SU-DHL-6 (cell line): ENCODE data around the gene PMM2.

Experiments used
- H2AFZ ChIP-seq: fragments of 200-600 bp; sonication (generic); 2 replicates; pipeline ENCODE4 v1.6.1; 2014; ENCODE audit warnings: low read depth, mild to moderate bottlenecking, moderate library complexity, mixed read lengths, antibody characterized with exemption, low read length; ENCODE audit not compliant: severe bottlenecking
- H3F3A ChIP-seq: fragments of 200-600 bp; shearing (Covaris generic); 2 replicates; pipeline ENCODE4 v1.6.0; 2016; ENCODE audit warnings: antibody characterized with exemption, mild to moderate bottlenecking; ENCODE audit not compliant: insufficient read depth
- H3K27ac ChIP-seq: fragments of 200-600 bp; sonication (generic); 2 replicates; pipeline ENCODE4 v1.5.1; 2016; ENCODE audit warnings: low read depth, mild to moderate bottlenecking, low read length, moderate library complexity, mixed read lengths
- H3K27me3 ChIP-seq: fragments of 200-600 bp; sonication (generic), shearing (Covaris generic); 2 replicates; pipeline ENCODE4 v1.6.0; 2014; ENCODE audit warnings: mild to moderate bottlenecking, low read length
- H3K36me3 ChIP-seq: fragments of 200-600 bp; sonication (generic); 2 replicates; pipeline ENCODE4 v1.6.1; 2014; ENCODE audit warnings: mild to moderate bottlenecking, low read length, mixed read lengths
- H3K4me2 ChIP-seq: fragments of 300-600, 200-600 bp; shearing (Covaris generic), sonication (generic); 2 replicates; pipeline ENCODE4 v1.6.0; 2014; ENCODE audit warnings: low read length, low read depth, mild to moderate bottlenecking; ENCODE audit not compliant: poor library complexity, severe bottlenecking
- H3K4me3 ChIP-seq: fragments of 200-600 bp; sonication (generic); 2 replicates; pipeline ENCODE4 v1.5.1; 2014; ENCODE audit warnings: antibody characterized with exemption, low read length, mild to moderate bottlenecking, mixed read lengths; ENCODE audit not compliant: insufficient read depth, poor library complexity, severe bottlenecking
- H3K79me2 ChIP-seq: fragments of 200-600 bp; sonication (generic); 2 replicates; pipeline ENCODE4 v1.6.1; 2014; ENCODE audit warnings: mild to moderate bottlenecking, low read length, moderate library complexity; ENCODE audit not compliant: insufficient read depth
- H3K9ac ChIP-seq: fragments of 200-600 bp; sonication (generic); 2 replicates; pipeline ENCODE4 v1.7.0; 2014; ENCODE audit warnings: mild to moderate bottlenecking, low read length
- H3K9me2 ChIP-seq: fragments of 200-600 bp; sonication (generic); replicated peaks from 2 replicates; pipeline ENCODE4 v1.6.1; 2014; ENCODE audit warnings: low read length; ENCODE audit not compliant: insufficient read depth
- H3K9me3 ChIP-seq: fragments of 200-600 bp; sonication (generic); 2 replicates; pipeline ENCODE4 v1.6.1; 2014; ENCODE audit warnings: low read length, mixed read lengths; ENCODE audit not compliant: insufficient read depth
- H4K20me1 ChIP-seq: fragments of 200-600 bp; sonication (generic); 2 replicates; pipeline ENCODE4 v1.6.1; 2014; ENCODE audit warnings: low read depth, mild to moderate bottlenecking, antibody characterized with exemption, low read length, moderate library complexity, mixed read lengths
- EZH2phosphoT487 ChIP-seq: fragments of 200-600 bp; sonication (generic), shearing (Covaris generic); conservative IDR thresholded peaks from 2 replicates; pipeline ENCODE4 v1.6.1; 2018; ENCODE audit warnings: mild to moderate bottlenecking, antibody characterized with exemption, low read length, moderate library complexity, mixed read lengths
- TF ChIP-seq, protein P1 (sequence below): fragments of 200-600 bp; sonication (generic); IDR thresholded peaks from one replicate; pipeline ENCODE4 v1.5.1; 2017; ENCODE audit warnings: antibody characterized with exemption, mild to moderate bottlenecking, low read length, moderate library complexity; ENCODE audit not compliant: insufficient read depth, poor library complexity, severe bottlenecking

PMM2 gene

DNA sequence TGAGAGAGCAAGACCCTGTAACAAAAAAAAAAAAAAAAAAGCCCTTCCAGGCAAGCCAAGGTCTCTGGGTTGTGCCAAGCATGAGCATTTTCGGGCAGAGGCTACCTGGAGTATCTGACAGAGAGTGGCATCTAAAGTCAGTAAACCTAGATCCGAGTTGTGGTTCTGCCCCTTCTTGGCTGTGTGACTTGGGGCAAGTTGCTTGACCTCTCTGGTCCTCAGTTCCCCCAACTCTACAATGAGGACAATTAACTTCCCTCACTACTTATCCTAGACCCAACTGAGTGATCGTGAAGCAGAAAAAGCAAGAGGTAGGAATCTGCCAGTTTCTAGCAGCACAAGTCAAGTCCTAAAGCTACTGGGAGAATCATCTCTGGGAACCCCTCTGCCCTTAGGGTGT is 34.6 kb upstream of the PMM2 start:
- no peaks in the 10 kb centered on the region for H3K9me2 ChIP-seq

DNA sequence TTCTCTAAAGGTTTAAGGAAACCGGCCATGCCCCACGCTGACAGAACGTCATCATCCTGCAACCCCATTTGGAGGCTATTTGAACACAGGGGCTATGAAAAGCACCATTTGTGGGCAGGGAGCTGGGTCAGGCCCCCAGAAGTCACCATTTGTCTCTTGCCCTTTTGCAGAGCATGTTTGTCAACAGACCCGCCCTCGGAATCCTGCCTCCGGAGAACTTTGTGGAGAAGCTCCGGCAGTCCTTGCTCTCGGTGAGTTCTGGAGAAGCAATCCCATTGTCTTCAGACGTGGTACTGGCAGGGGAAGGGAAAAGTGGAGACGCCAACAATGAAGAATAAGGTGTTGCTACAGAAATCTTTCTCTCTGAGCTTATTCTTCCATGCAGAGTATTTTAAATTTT is 33.7 kb upstream of the PMM2 start:
- no peaks in the 10 kb centered on the region for H3K36me3 ChIP-seq

More for the DNA sequence above, 34.6 kb upstream of the PMM2 start:
- TF ChIP-seq, protein P1, sequence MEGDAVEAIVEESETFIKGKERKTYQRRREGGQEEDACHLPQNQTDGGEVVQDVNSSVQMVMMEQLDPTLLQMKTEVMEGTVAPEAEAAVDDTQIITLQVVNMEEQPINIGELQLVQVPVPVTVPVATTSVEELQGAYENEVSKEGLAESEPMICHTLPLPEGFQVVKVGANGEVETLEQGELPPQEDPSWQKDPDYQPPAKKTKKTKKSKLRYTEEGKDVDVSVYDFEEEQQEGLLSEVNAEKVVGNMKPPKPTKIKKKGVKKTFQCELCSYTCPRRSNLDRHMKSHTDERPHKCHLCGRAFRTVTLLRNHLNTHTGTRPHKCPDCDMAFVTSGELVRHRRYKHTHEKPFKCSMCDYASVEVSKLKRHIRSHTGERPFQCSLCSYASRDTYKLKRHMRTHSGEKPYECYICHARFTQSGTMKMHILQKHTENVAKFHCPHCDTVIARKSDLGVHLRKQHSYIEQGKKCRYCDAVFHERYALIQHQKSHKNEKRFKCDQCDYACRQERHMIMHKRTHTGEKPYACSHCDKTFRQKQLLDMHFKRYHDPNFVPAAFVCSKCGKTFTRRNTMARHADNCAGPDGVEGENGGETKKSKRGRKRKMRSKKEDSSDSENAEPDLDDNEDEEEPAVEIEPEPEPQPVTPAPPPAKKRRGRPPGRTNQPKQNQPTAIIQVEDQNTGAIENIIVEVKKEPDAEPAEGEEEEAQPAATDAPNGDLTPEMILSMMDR = no peak
- TF ChIP-seq EZH2phosphoT487 = no peak
- no peak overlapping the region for H2AFZ ChIP-seq
- H3K4me2 ChIP-seq = no peak overlapping the region
- no peaks in the 10 kb centered on the region for H3K36me3 ChIP-seq
- H3K79me2 ChIP-seq = no peaks in the 10 kb centered on the region
- no peaks in the 10 kb centered on the region for H3K9me3 ChIP-seq
- no peak overlapping the region for H3K9ac ChIP-seq
- H3F3A ChIP-seq = no peaks in the 10 kb centered on the region
- H3K27ac ChIP-seq = no peak overlapping the region
- H3K27me3 ChIP-seq = no peaks in the 10 kb centered on the region
- no peak overlapping the region for H3K4me3 ChIP-seq
- H4K20me1 ChIP-seq = no peaks in the 10 kb centered on the region

DNA sequence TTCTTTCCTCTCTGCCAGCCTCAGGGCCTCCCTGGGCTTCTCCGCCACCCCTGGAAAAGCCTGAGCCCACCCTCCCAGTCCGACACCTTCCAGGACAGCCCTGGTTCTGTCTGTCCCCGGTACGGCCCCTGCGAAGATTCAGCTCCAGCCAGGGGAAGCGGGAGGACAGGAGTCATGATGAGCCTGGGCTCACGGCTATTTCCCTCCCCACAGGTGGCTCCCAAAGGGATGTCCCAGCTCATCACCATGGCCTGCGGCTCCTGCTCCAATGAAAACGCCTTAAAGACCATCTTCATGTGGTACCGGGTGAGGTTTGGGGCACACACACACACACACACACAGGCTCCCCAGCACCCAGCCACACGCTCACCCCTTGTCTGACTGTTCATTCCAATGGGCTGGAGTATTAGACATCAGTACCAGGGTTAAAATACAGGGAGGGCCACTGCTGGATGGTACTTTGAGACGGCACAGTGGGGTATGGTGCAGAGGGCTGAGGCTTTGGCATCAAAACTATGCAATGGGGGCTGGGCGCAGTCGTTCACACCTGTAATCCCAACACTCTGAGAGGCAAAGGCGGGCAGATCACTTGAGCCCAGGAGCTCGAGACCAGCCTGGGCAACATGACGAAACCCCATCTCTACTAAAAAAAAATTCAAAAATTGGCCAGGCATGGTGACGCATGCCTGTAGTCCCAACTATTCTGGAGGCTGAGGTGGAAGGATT is 33.0 kb upstream of the PMM2 start:
- H3K27me3 ChIP-seq = no peaks in the 10 kb centered on the region
- H3K9ac ChIP-seq = no peak overlapping the region
- no peaks in the 10 kb centered on the region for H3K79me2 ChIP-seq
- H3K9me3 ChIP-seq = no peaks in the 10 kb centered on the region
- H3K36me3 ChIP-seq = no peaks in the 10 kb centered on the region
- no peak overlapping the region for H2AFZ ChIP-seq
- H3K4me3 ChIP-seq = no peak overlapping the region
- H3K9me2 ChIP-seq = no peaks in the 10 kb centered on the region
- no peaks in the 10 kb centered on the region for H3F3A ChIP-seq
- H3K27ac ChIP-seq = no peak overlapping the region
- H3K4me2 ChIP-seq = no peak overlapping the region
- no peak for TF ChIP-seq EZH2phosphoT487
- TF ChIP-seq, protein P1 = no peak
- no peaks in the 10 kb centered on the region for H4K20me1 ChIP-seq

More for the DNA sequence above, 33.7 kb upstream of the PMM2 start:
- no peaks in the 10 kb centered on the region for H3K9me3 ChIP-seq
- H3K9ac ChIP-seq = no peak overlapping the region
- H3K27me3 ChIP-seq = no peaks in the 10 kb centered on the region
- no peaks in the 10 kb centered on the region for H3F3A ChIP-seq
- no peaks in the 10 kb centered on the region for H3K9me2 ChIP-seq
- H2AFZ ChIP-seq = no peak overlapping the region
- no peaks in the 10 kb centered on the region for H4K20me1 ChIP-seq
- H3K27ac ChIP-seq = no peak overlapping the region
- H3K79me2 ChIP-seq = no peaks in the 10 kb centered on the region
- no peak overlapping the region for H3K4me3 ChIP-seq
- no peak overlapping the region for H3K4me2 ChIP-seq
- TF ChIP-seq, protein P1 = no peak
- no peak for TF ChIP-seq EZH2phosphoT487
